Spleen (tissue), 7 donors: ENCODE measurements around the gene FBXO46.
A peak's percentile ranks its signal among the peaks of the same experiment; 100 is the strongest.

ENCODE experiments used
- POLR2A ChIP-seq, 3 donors: fragments of 450-650 bp; IDR thresholded peaks; one replicate each; pipeline ENCODE4 v1.5.1; 2017; ENCODE audit warnings: antibody characterized with exemption in 3 of 3, mild to moderate bottlenecking in 1 of 3
- POLR2AphosphoS5 ChIP-seq, 3 donors: sonication (generic); formaldehyde crosslinking; IDR thresholded peaks; one replicate each; pipeline ENCODE4 v1.5.1; 2017; ENCODE audit warnings: antibody characterized with exemption in 3 of 3
- TF ChIP-seq, protein P1 (sequence below), 11 experiments: fragments of 200-600 bp in 7 of 11; fragments of 450-650 bp in 4 of 11; sonication (generic) in 4 of 11; IDR thresholded peaks in 8 of 11; conservative IDR thresholded peaks in 3 of 11; 1 replicate in 7 of 11; 2 replicates in 4 of 11; pipeline versions ENCODE4 v1.4.0 to v1.8.0; 2016 to 2021; ENCODE audit warnings: antibody characterized with exemption in 11 of 11, inconsistent platforms in 4 of 11, mild to moderate bottlenecking in 1 of 11
- donor health status: DM: no; HTN: no; CAD: no; lungs with moderate emphysema.
- donor health status: DM: no; HTN: no; CAD: no.
- donor health status: DM: no; HTN: no; CAD: no.

DNA sequence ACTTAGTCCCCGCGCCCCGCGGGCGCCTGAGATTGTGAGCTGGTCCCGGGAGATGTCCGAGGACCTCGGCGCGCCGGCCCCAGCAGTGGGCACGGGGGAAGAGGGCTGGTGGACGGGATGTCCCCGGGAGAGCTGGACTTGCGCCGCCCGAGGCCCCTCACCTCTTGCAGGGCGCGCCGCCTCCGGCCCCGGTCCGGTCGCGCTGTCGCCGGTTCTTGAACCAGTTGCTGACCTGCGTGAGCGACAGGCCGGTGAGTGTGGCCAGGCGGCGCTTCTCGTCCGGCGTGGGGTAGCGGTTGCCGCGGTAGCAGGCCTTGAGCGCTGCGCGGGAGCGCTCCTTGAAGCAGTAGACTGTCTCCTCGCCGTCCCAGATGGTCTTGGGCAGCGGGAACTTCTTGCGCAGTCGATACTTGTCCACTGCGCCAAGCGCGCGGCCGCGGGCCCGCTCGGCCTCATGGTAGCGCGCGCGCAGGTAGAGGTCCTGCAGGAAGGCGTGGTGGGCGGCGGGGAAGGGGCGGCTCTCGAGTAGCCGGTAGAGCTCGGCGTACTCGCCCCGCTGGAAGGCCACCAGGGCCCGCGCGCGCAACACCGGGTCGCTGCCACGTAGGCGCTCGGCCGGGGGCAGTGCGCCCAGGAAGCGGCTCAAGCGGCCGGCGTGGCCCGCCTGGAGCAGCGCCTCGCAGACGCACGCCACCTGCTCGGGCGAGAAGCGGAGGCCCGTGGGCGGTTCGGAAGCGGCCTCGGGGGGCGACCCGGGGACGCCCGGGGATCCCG is 37.4 kb upstream of the FBXO46 start:
- TF ChIP-seq, protein P1, sequence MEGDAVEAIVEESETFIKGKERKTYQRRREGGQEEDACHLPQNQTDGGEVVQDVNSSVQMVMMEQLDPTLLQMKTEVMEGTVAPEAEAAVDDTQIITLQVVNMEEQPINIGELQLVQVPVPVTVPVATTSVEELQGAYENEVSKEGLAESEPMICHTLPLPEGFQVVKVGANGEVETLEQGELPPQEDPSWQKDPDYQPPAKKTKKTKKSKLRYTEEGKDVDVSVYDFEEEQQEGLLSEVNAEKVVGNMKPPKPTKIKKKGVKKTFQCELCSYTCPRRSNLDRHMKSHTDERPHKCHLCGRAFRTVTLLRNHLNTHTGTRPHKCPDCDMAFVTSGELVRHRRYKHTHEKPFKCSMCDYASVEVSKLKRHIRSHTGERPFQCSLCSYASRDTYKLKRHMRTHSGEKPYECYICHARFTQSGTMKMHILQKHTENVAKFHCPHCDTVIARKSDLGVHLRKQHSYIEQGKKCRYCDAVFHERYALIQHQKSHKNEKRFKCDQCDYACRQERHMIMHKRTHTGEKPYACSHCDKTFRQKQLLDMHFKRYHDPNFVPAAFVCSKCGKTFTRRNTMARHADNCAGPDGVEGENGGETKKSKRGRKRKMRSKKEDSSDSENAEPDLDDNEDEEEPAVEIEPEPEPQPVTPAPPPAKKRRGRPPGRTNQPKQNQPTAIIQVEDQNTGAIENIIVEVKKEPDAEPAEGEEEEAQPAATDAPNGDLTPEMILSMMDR (IDR thresholded peaks at IDR 0.05 in 8 of 11, conservative IDR thresholded peaks at IDR 0.05 in 3 of 11) = no peak
- TF ChIP-seq POLR2A (IDR thresholded peaks at IDR 0.05) = no peak
- peak; percentile 8 to 59 (median 52) for TF ChIP-seq POLR2AphosphoS5 (IDR thresholded peaks at IDR 0.05)
